WERI-Rb-1 (cell line): Measurements from ENCODE around the gene ABCA12.

Source experiments
- DNase-seq: peaks from one replicate; pipeline ENCODE4 v3.0.0-alpha.2; 2020
- H3K27ac ChIP-seq: fragments of 250-450 bp; sonication (Bioruptor Pico); 2 replicates; pipeline ENCODE4 v1.5.1; 2020; ENCODE audit warnings: mild to moderate bottlenecking, moderate library complexity
- H3K27me3 ChIP-seq: fragments of 250-450 bp; sonication (Bioruptor Pico); 2 replicates; pipeline ENCODE4 v1.5.1; 2021; ENCODE audit warnings: mild to moderate bottlenecking, low read depth, moderate library complexity; ENCODE audit not compliant: insufficient read depth, severe bottlenecking
- H3K36me3 ChIP-seq: fragments of 250-450 bp; sonication (Bioruptor Pico); 2 replicates; pipeline ENCODE4 v1.5.1; 2020; ENCODE audit warnings: mild to moderate bottlenecking, moderate library complexity
- H3K4me3 ChIP-seq: 2 replicates; pipeline ENCODE4 v1.5.1; 2011; ENCODE audit warnings: low read depth, mild to moderate bottlenecking, control low read depth, low read length
- H3K9me3 ChIP-seq: fragments of 250-450 bp; sonication (Bioruptor Pico); 2 replicates; pipeline ENCODE4 v1.5.1; 2021; ENCODE audit warnings: mild to moderate bottlenecking, moderate library complexity; ENCODE audit not compliant: severe bottlenecking
- TF ChIP-seq, protein P1 (sequence below): IDR thresholded peaks from 2 replicates; pipeline ENCODE4 v1.5.1; 2011; ENCODE audit warnings: low read depth, mild to moderate bottlenecking, control low read depth, inconsistent platforms, low read length

ABCA12 gene

DNA sequence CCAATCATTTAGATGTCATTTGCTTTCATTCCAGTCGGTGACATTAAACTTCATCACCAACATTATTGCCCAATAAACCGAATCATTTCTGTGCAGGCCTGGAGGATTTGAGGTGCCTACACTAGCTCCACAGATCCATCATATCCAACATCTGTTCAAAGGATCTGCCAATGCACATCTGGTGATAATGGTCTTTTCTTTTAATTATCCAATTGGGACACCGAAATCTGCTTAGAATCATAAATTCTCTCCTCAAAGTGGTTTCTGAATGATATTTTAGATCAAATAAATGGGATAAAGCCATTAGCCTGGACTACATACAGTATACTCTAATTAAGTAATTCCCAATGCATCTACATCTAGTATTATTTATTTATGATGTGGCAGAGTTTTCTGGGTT lies 85.6 kb downstream of the ABCA12 start:
- no peaks in the 10 kb centered on the region for H3K27me3 ChIP-seq
- no peak overlapping the region for H3K4me3 ChIP-seq
- H3K36me3 ChIP-seq: no peaks in the 10 kb centered on the region
- no peak for DNase-seq
- no peak overlapping the region for H3K27ac ChIP-seq
- no peaks in the 10 kb centered on the region for H3K9me3 ChIP-seq
- TF ChIP-seq, protein P1, sequence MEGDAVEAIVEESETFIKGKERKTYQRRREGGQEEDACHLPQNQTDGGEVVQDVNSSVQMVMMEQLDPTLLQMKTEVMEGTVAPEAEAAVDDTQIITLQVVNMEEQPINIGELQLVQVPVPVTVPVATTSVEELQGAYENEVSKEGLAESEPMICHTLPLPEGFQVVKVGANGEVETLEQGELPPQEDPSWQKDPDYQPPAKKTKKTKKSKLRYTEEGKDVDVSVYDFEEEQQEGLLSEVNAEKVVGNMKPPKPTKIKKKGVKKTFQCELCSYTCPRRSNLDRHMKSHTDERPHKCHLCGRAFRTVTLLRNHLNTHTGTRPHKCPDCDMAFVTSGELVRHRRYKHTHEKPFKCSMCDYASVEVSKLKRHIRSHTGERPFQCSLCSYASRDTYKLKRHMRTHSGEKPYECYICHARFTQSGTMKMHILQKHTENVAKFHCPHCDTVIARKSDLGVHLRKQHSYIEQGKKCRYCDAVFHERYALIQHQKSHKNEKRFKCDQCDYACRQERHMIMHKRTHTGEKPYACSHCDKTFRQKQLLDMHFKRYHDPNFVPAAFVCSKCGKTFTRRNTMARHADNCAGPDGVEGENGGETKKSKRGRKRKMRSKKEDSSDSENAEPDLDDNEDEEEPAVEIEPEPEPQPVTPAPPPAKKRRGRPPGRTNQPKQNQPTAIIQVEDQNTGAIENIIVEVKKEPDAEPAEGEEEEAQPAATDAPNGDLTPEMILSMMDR: no peak

DNA sequence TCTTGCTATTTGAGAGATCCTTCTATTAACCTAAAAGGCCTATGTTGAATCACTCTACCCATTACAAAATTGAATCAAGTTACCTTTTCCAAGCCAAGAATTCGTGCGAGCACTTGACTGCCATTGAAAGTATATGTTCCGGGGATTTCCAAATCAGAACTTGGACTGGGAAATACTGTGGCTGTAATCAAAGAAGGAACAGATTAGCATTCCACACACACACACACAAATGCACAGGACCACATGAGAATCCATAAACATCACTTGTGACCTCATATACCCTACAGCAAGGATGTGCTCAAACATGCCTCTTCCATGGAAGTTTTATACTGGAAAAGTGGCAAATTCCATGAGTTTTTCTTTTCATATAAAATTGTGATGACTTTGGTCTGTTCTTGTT lies 86.0 kb downstream of the ABCA12 start:
- TF ChIP-seq, protein P1: no peak
- DNase-seq: no peak
- no peaks in the 10 kb centered on the region for H3K36me3 ChIP-seq
- H3K27me3 ChIP-seq: no peaks in the 10 kb centered on the region
- H3K4me3 ChIP-seq: no peak overlapping the region
- H3K27ac ChIP-seq: no peak overlapping the region
- H3K9me3 ChIP-seq: no peaks in the 10 kb centered on the region

DNA sequence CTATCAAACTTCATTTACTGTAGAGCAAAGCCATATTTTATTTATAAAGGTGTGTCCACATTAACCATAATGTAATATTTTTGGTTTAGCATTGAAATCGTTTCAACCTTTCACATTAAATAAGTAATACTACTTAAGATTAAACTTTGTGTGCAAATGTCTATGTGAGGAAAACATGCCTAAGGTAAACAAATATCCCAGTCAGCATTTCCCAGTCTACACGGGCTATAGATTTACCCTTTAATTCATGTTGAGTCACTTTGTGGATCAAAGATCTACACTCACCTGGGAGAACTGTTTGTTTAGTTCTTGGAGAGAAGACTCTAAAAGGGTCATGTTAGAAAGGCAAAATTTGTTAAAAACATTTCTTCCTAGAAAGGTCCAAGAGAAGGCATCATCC lies 89.1 kb downstream of the ABCA12 start:
- TF ChIP-seq, protein P1: no peak
- no peaks in the 10 kb centered on the region for H3K36me3 ChIP-seq
- no peak for DNase-seq
- H3K9me3 ChIP-seq: no peaks in the 10 kb centered on the region
- H3K27ac ChIP-seq: no peak overlapping the region
- no peak overlapping the region for H3K4me3 ChIP-seq
- H3K27me3 ChIP-seq: no peaks in the 10 kb centered on the region

DNA sequence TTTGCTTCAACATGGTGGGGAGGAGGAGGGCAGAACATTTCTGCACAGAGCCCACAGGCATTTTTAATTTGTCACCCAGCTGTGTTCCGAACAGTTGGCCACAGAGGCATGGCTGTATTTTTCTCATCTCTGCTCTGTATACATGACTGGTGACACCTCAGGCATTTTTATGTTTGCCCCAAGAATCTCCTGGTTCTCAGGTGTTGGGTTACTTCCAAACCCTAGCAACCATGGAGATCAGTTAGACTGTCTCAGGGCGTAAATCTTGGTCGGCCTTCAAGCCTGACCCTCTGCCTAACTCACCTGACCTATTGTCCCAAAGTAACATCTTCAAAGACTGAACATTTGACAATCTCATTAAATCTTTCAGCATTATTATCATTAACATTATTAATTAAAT lies 100.0 kb downstream of the ABCA12 start:
- Histone ChIP-seq H3K4me3 (no peak overlapping the region), H3K36me3 (no peaks in the 10 kb centered on the region), H3K27me3 (no peaks in the 10 kb centered on the region), H3K27ac (no peak overlapping the region), H3K9me3 (no peaks in the 10 kb centered on the region)
- no peak for DNase-seq
- TF ChIP-seq, protein P1: no peak

DNA sequence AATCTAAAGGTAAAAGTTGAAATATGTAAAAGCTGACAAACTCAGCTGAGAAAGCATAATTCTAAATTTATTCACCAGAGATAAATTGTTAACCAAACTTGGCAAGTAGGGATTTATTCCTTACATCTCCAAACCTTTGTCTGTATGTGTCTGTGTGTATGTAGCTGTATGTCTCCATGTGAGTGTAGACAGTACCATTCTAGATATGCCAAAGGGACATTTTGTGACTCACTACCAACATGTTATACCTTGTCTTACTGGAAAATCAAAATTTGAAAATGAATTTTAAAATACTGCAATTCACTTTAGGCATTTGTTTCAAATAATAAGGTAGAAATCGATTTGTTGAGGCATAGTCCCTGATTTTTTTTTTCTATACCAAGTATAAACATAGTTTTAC lies 102.1 kb downstream of the ABCA12 start:
- Histone ChIP-seq H3K36me3 (no peaks in the 10 kb centered on the region), H3K27me3 (no peaks in the 10 kb centered on the region)
- TF ChIP-seq, protein P1: no peak

DNA sequence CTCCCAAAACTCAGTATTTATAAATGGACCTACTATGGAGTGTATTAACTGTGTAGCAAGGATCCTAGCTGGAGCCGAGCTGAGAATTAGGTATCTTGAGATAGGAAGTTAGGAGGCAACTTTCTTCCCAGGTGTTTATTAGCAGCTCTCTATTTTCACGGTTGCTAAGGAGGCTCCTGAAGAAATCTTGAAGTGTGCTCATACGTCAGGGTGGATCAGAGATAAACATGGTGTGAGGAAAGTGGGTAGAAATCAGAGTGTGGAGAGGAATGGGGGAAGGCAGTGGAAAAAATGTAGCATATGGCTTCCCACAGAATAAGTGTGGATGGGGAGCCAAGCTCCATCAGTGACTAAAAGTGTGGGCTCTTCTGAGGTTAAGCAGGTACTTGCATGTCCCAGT lies 104.3 kb downstream of the ABCA12 start:
- Histone ChIP-seq H3K27me3 (no peaks in the 10 kb centered on the region), H3K36me3 (no peaks in the 10 kb centered on the region), H3K9me3 (no peaks in the 10 kb centered on the region), H3K4me3 (no peak overlapping the region), H3K27ac (no peak overlapping the region)
- TF ChIP-seq, protein P1: no peak
- no peak for DNase-seq

More for the DNA sequence above, 102.1 kb downstream of the ABCA12 start:
- H3K27ac ChIP-seq: no peak overlapping the region
- H3K9me3 ChIP-seq: no peaks in the 10 kb centered on the region
- no peak overlapping the region for H3K4me3 ChIP-seq
- DNase-seq: no peak
